Endothelial cell of hepatic sinusoid (primary cell): ENCODE measurements around the gene CARD10.

Experiments
- in situ Hi-C: cut with HindIII; loops from 2 replicates; pipeline ENCODE4 v1.10.0; 2017; ENCODE audit warnings: low sequenced_read_pairs

The CARD10 gene

GRCh38 chr22:37449331-37450001 lies 69.7 kb downstream of the CARD10 start:
- in situ Hi-C loops = loop anchor here (5.0 to 10.0 kb wide), 3 partner anchors 57 to 395 kb away; partner anchors contain the start of gene KCTD17

DNA sequence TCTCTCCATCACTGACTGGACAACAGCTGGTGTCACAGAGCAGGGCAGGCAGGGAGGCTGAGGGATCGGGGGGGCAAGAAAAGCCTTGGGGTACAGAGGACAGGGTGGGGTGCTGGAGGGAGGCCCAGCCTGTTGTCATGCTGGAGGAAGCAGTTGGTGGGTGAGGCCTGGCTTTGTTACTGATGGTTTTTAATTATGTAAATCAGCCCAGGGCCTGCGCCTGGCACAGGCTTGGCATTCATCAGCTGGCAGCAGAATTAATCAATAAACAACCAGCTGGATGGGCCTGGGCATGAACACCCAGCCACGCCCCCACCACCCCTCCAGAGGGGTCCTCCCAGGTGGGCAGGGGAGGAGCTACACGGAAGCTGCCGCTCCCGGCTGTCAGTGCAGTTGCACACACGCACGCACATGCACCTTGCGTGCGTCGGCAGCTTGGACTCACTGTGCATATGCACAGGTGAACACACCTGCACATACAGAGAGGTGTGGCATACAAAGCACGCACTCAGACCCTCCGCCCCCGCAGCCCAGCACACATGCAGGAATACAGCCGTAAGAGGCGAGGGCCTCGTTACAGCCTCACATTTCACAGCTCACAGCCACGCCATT lies 70.6 kb downstream of the CARD10 start:
- in situ Hi-C loops = loop anchor here (5.0 to 10.0 kb wide), 3 partner anchors 56 to 394 kb away; partner anchors contain the start of gene KCTD17

GRCh38 chr22:37445501-37445900 lies 73.7 kb downstream of the CARD10 start:
- in situ Hi-C loops = loop anchor here (5.0 to 10.0 kb wide), 3 partner anchors 53 to 391 kb away; partner anchors contain the start of gene KCTD17

DNA sequence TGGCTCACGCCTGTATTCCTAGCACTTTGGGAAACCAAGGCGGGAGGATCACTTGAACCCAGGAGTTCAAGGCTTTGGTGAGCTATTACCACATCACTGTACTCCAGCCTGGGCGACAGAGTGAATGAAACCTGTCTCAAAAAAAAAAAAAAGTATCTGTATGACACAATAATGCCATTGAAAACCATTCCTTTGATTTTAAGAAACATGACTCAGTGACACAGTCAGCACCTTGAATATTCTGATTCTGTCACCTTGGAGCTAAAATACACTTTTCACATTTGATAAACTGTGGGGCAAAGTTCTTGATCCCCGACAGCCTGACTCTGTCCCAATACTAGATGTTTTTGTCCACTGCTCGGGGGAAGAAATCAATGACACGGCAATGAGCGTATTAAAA lies 75.2 kb downstream of the CARD10 start:
- in situ Hi-C loops = loop anchor here (10.0 kb wide), 1 partner anchor 389 kb away; the partner anchor contains the start of gene KCTD17

DNA sequence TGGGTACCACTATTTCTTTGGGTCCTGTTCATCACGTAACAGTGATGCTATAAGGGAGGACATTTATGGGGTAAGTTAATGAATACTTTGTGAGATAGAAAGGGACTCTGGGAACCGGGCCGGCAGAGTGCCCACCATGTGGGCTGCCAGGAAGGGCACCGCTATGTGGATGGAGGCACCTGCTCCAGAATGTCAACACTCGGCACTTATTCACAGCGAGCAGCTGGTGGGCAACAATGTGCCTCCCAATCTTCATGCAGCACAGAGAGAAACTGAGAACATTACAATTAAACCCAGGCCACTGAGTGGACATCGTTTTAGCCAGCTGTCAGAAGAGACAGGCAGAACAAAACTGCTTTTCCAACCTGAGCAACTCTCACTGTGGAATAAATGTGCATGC lies 76.1 kb downstream of the CARD10 start:
- in situ Hi-C loops = loop anchor here (10.0 kb wide), 1 partner anchor 388 kb away; the partner anchor contains the start of gene KCTD17

DNA sequence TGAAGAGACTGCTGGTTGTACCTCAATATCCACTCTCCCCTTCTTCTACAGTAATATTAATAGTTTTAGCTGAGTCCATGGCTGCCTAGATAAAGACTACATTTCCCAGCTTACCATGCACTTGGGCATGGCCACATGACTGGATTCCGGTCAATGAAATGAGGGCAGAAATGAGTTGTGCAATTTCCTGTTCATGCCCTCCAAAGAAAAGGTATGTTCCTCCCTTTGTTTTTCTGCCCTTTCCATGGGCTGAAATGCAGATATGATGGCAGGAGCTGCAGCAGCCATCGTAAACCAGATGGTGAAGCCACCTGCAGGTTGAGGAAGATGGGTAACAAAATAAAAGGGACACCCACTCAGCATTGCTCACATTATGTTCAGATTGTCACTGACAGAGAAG lies 76.7 kb downstream of the CARD10 start:
- in situ Hi-C loops = loop anchor here (10.0 kb wide), 1 partner anchor 388 kb away; the partner anchor contains the start of gene KCTD17

DNA sequence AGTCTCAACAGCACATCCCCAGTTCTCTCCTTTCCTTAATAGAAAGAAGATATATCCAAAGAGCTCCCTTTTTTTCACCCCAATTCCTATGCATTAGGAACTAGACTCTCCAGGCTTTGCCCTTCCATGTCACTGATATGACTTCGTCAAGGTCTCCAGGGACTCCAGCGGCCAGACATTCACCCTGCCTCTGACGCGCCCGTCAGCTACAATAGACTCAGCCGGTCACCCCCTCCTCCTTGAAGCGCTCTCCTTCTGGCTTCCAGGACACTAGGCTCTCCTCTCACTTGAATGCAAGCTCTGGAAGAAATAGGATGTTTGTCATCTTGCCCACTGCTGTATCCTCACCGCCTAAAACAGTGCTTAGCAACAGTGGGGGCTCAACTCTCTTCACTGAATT lies 77.1 kb downstream of the CARD10 start:
- in situ Hi-C loops = loop anchor here (10.0 kb wide), 1 partner anchor 387 kb away; the partner anchor contains the start of gene KCTD17

- in situ Hi-C loops = loop anchor here (10.0 kb wide), 1 partner anchor 386 kb away; the partner anchor contains the start of gene KCTD17
Measured at GRCh38 chr22:37440875-37441274, 78.3 kb downstream of the CARD10 start.
